Activated naive CD4-positive, alpha-beta T cell treated with anti-CD3 and anti-CD28 coated beads, Interleukin-2, amount 50 U/mL, for 24 hours (primary cell): ENCODE results near the gene APLP1.
A peak's percentile ranks its signal among the peaks of the same experiment; 100 is the strongest.
"Not testable (repeated sequence)": the region's sequence is repeated elsewhere in the genome, so short reads cannot be mapped to it uniquely, and the experiment has no call there.

Experiments used
- H3K27ac Mint-ChIP-seq: one replicate; pipeline ENCODE4 v1.8.0; 2021; ENCODE audit warnings: mild to moderate bottlenecking, mixed read lengths
- H3K27me3 Mint-ChIP-seq: one replicate; pipeline ENCODE4 v1.8.0; 2021; ENCODE audit warnings: mixed read lengths
- H3K36me3 Mint-ChIP-seq: one replicate; pipeline ENCODE4 v1.8.0; 2021; ENCODE audit warnings: mixed read lengths
- H3K4me1 Mint-ChIP-seq: one replicate; pipeline ENCODE4 v1.8.0; 2021; ENCODE audit warnings: mixed read lengths
- H3K4me3 Mint-ChIP-seq: one replicate; pipeline ENCODE4 v1.8.0; 2021; ENCODE audit warnings: mild to moderate bottlenecking, mixed read lengths
- H3K9me3 Mint-ChIP-seq: one replicate; pipeline ENCODE4 v1.8.0; 2021; ENCODE audit warnings: mixed read lengths

The APLP1 gene

DNA sequence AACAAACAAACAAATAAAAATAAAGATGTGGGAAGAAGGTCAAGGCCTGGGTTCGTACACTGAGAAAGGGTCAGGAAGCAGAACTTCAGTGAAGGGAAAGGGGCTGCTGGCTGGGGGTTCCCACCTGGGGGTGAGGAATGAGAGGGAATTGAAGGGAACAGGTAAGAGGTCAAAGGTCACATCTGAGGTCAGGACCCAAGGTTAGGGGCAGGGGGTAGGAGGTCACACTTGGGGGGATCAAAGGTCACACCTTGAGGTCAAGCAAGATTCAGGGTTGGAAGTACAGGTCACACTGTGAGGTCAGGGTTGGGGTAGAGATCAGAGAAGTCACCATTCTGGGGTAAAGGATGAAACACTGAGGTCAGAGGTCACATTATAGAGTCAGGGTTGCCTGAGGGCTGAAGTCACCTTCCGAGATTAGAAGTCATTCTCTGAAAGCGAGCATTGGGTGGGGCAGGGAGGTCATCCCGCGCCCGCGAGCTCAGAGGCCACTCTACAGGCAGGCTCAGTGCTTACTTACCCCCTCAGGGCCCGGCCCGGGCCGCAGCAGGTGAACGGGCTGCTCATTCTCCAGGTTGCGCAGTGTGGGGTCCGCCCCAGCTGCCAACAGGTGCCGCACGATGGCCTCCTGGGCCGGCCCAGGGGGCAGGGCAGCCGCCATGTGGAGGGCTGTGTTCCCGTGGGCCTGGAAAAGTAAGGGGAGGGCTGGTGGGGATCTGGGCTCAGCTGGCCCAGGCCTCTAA is 21.2 kb downstream of the APLP1 start:
- Mint-ChIP-seq H3K27ac (no peak overlapping the region), H3K9me3 (no peaks in the 10 kb centered on the region), H3K36me3 (peaks cover 17% of the 10 kb centered on the region)

DNA sequence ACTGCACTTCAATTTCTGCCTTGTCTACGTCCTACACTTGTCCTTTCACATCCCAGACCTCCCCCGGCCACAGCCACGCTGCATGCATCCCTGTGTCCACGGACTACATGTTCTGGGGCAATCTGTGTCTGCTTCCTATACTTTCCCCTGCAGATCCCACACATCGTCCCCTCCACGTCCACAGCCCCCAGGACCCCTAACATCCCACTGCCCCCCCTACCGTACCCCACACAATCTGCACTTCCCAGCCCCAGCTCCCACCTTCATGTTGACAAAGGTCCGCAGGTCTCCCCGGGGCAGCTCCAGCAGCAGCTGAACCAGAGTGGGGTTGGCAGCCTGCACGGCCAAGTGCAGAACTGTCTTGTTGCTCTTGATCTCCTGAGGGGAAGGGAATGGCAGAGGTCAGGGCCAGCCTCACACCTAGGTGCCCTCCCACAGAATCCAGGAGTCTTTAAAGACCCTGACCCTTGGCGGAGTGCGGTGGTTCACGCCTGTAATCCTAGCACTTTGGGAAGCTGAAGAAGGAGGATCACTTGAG is 21.8 kb downstream of the APLP1 start:
- peak overlapping the region; percentile 74 for H3K27ac Mint-ChIP-seq
- no peak overlapping the region for H3K4me3 Mint-ChIP-seq
- peaks cover 15% of the 10 kb centered on the region for H3K4me1 Mint-ChIP-seq
- H3K9me3 Mint-ChIP-seq: no peaks in the 10 kb centered on the region
- H3K27me3 Mint-ChIP-seq: no peaks in the 10 kb centered on the region
- H3K36me3 Mint-ChIP-seq: peaks cover 17% of the 10 kb centered on the region

More for the DNA sequence above, 21.2 kb downstream of the APLP1 start:
- Mint-ChIP-seq H3K4me3 (no peak overlapping the region), H3K4me1 (peaks cover 15% of the 10 kb centered on the region), H3K27me3 (no peaks in the 10 kb centered on the region)

DNA sequence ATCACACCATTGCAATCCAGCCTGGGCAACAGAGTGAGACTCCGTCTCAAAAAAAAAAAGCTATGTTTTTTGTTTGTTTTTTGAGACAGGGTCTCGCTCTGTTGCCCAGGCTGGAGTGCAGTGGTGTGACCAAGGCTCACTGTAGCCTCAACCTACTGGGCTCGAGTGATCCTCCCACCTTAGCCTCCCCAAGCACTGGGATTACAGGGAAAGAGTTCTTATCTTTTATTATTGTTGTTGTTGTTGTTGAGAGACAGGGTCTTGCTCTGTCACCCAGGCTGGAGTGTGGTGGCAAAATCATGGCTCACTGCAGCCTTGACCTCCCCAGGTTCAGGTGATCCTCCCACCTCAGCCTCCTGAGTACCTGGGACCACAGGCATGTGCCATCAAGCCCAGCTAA is 23.4 kb downstream of the APLP1 start:
- H3K4me3 Mint-ChIP-seq: not testable (repeated sequence)

DNA sequence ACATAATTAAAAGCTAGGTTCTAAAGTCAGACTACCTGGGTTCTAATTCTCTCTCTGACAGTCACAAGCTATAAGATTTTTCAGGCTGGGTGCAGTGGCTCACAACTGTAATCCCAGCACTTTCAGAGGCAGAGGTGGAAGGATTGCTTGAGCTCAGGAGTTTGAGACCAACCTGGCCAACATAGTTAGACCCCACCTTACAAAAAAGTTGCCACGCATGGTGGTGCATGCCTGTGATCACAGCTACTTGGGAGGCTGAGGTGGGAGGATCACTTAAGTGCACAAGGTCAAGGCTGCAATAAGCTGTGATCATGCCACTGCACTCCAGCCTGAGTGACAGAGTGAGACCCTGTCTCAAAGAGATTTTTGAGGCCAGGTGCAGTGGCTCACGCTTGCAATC is 26.0 kb downstream of the APLP1 start:
- H3K36me3 Mint-ChIP-seq: peaks cover 15% of the 10 kb centered on the region
- H3K4me3 Mint-ChIP-seq: peak overlapping the region; percentile 49
- H3K27me3 Mint-ChIP-seq: no peaks in the 10 kb centered on the region
- no peaks in the 10 kb centered on the region for H3K9me3 Mint-ChIP-seq
- H3K4me1 Mint-ChIP-seq: peaks cover 27% of the 10 kb centered on the region
- no peak overlapping the region for H3K27ac Mint-ChIP-seq

More for the DNA sequence above, 23.4 kb downstream of the APLP1 start:
- H3K27ac Mint-ChIP-seq, H3K9me3 Mint-ChIP-seq, H3K27me3 Mint-ChIP-seq: not testable (repeated sequence)
- peaks cover 20% of the 10 kb centered on the region for H3K36me3 Mint-ChIP-seq
- peaks cover 22% of the 10 kb centered on the region for H3K4me1 Mint-ChIP-seq

DNA sequence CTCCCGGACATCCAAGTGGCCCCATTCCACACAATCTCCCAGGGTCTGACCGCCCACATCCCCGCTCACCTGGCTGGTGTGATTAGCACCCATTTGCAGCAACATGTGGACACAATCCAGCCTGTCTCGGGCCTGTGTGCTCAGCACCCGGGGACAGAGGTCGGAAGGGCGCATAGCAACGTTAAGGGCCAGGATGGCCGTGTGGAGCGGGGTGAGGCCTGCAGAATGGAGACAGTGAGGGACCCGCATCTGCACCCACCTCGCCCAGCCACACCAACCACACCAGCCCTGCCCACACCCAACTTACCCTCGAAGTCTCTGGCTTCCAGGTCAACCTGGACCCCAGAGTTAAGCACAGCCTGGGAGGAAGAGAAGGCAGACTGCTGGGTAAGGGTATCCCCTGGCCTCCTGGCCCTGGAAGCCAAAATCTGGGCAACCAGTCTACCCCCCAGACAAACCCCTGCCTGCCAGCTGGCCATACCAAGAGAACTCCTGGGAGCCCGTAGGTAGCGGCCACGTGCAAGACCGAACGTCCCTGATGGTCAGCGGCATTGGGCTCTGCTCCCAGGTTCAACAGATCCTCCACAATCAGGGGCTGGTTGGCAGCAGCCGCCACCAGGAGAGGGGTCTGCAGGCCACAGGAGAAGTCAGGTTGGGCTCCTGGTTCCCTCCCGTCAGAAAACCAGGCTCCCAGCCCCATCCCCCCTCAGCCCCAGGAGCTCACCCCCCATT is 27.7 kb downstream of the APLP1 start:
- Mint-ChIP-seq H3K27ac (peak overlapping the region; percentile 84), H3K9me3 (no peaks in the 10 kb centered on the region), H3K36me3 (peaks cover 11% of the 10 kb centered on the region), H3K27me3 (no peaks in the 10 kb centered on the region), H3K4me3 (peak overlapping the region; percentile 90), H3K4me1 (peaks cover 27% of the 10 kb centered on the region)

DNA sequence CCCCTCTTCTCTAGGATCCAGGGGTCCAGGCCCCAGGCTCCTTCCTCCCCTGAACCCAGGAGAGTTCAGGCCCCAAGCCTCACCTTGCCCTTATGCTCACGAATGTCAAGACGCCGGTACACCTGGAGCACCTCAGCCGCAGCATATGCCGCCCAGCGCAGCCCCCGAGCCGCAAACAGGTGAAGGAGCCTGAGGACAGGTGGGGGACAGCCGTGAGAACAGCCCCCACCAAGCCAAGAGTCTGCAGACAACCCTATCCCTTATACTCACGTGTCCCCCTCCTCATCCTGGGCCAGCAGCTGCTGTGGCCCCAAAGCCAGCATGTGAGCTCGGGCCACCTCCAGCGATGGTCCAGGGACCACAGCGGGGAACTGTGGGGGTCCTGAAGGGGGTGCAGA is 28.3 kb downstream of the APLP1 start:
- peaks cover 28% of the 10 kb centered on the region for H3K4me1 Mint-ChIP-seq
- H3K27me3 Mint-ChIP-seq: no peaks in the 10 kb centered on the region
- no peaks in the 10 kb centered on the region for H3K9me3 Mint-ChIP-seq
- no peak overlapping the region for H3K27ac Mint-ChIP-seq
- peak overlapping the region; percentile 90 for H3K4me3 Mint-ChIP-seq
- peaks cover 11% of the 10 kb centered on the region for H3K36me3 Mint-ChIP-seq

DNA sequence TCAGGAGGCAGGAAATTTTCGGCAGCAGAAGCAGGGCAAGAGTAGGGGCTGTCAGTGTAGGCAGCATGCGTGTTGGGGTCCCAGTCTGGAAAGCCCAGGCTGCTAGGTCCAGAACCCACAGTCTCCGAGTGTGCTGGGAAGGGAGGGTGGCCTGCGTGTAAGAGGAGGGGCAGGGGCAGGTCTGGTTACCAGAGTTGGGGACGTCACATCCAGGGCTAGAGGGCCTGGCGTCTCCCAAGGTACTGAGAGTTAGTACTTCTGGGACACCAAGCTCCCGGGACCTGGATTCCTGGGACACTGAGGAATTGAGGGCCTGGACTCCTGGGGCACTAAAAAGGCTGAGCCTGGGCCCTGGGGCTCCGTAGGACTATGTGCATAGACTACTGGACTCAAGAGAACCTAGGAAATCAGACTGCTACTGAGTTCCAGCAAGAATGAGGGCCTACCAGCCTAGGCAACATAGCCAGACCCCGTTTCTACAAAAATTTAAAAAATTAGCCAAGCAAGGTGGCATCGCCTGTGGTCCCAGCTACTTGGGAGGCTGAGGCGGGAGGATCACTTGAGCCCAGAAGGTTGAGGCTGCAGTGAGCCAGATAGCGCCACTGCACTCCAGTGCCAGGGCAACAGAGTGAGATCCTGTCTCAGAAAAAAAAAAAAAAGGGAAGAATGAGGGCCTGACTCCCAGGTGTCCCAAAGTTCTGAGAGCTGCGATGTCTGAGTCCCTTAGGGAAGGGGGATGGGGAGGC is 29.5 kb downstream of the APLP1 start:
- Mint-ChIP-seq H3K36me3 (peaks cover 7% of the 10 kb centered on the region), H3K27ac (peak overlapping the region; percentile 51), H3K4me1 (peaks cover 35% of the 10 kb centered on the region)

DNA sequence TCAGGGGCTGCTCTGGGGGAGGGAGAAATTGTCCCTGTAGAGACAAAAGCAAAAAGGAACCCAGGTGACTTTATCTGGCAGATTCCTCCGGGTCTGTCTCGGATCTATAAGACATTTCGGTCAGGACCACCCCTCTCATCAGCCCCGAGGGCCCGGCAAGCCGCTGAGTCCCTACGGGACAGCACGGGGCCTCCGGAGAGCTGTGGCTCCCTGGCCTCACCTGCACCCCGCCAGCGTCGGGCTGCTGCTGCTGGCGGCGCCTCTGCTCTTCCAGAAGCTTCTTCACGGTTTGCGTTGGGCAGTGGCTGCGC is 30.1 kb downstream of the APLP1 start:
- Mint-ChIP-seq H3K27me3 (no peaks in the 10 kb centered on the region), H3K4me3 (peak overlapping the region; percentile 90), H3K9me3 (no peaks in the 10 kb centered on the region), H3K36me3 (peaks cover 7% of the 10 kb centered on the region), H3K27ac (peak overlapping the region; percentile 88), H3K4me1 (peaks cover 37% of the 10 kb centered on the region)

More for the DNA sequence above, 29.5 kb downstream of the APLP1 start:
- no peaks in the 10 kb centered on the region for H3K27me3 Mint-ChIP-seq
- H3K9me3 Mint-ChIP-seq: no peaks in the 10 kb centered on the region
- H3K4me3 Mint-ChIP-seq: peak overlapping the region; percentile 90

DNA sequence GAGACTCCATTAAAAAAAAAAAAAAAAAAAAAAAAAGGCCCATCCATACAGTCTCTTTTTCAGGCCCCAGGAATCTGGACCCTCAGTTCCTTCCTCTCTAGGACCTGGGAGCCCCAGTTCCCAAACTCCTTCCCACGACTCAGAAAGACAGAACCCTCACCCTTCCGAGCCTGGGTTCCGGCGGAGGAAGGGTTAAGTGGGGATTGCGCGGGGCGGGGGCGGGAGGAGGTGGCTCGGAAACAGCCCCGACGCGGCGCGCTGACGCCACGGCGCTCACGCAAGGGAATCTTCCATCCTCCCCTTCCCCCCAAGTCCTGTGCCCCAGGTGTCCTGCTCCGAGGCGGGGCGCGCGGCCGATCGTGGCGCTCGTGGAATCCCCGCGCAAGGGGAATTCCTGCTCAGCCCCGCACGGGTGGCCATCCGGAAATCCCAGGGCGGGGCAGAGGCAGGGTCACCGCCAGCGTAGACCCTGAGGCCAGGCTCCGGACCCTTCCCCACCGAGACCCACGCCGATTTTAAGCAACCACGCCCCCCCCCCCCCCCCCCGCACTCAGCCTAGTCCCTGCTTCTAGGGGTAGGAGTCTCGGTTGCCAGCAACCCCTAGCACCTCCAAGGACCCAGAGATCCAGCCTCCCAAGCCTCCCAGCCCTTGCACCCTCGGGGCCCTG is 31.3 kb downstream of the APLP1 start:
- Mint-ChIP-seq H3K36me3 (peaks cover 7% of the 10 kb centered on the region), H3K27ac (peak overlapping the region; percentile 88), H3K27me3 (no peaks in the 10 kb centered on the region), H3K4me1 (peaks cover 46% of the 10 kb centered on the region), H3K4me3 (peak overlapping the region; percentile 90), H3K9me3 (no peaks in the 10 kb centered on the region)

DNA sequence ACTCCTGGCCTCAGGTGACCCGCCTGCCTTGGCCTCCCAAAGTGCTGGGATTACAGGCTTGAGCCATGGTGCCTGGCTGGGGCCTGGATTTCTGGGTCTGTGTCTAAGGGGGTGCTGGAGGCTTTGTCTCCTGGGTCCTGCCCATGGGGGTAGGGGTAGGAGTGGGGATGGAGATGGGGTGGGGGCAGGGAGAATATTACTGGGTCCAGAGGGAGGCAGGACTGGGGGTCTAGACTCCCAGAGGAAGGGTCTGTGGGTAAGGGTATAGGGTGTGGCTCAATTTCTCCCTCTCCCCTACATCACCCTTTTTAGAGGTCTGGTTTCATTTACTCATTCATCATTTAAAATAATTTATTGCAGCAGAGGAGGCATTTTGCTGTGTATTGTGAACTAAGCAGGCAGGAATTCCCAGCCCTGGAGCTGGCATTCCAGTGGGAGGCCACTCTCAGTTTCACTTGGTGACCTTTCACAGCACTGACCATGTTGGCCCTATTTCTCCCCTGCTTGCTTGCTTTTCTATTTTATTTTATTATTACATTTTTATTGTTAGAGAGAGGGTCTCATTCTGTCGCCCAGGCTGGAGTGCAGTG is 32.8 kb downstream of the APLP1 start:
- Mint-ChIP-seq H3K4me3 (peak overlapping the region; percentile 90), H3K9me3 (no peaks in the 10 kb centered on the region), H3K4me1 (peaks cover 45% of the 10 kb centered on the region), H3K27ac (peak overlapping the region; percentile 46), H3K36me3 (peaks cover 4% of the 10 kb centered on the region), H3K27me3 (no peaks in the 10 kb centered on the region)

DNA sequence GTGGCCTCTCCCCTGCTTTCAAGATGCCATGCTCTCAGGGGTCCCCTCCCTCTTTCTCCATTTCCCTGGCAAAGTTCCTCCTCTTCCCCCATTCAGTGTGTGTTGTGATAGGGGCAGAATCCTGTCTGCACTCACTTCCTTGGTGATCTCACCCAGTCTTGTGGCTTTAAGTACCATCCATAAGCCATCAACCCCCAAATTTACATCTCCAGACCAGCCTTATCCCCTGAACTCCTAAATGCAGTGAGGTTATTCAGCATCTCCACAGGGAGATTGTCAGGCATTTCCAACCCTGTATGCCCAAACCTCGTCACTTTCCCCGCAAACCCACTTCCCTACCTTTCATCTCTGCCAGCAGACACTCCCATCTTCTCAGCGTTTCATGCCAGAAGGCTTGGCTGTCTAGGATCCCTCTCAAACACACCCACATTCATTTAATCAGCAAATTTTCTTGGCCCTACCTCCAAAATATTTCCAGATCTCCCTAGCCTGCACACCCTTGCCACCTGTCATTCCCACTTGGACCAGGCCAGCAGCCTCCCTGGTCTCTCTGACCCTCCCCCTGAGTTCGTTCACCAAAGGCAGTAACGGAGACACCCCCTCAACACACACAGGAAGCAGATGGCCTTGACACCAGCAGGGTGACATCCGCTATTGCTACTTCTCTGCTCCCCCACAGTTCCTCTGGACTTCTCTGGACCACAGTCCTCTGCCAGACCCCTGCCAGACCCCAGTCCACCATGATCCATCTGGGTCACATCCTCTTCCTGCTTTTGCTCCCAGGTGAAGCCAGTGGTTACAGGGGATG is 33.7 kb downstream of the APLP1 start, which contains the start of gene HCST:
Gene HCST (plus strand): TSS at position 676 of the 808 bp plus-strand sequence. CDS start 65 bp downstream, at position 741.
- Mint-ChIP-seq H3K4me1 (peaks cover 49% of the 10 kb centered on the region), H3K4me3 (peak within 1 kb of the TSS; percentile 90), H3K27me3 (no peaks in the 10 kb centered on the region), H3K9me3 (no peaks in the 10 kb centered on the region), H3K36me3 (peaks cover 4% of the 10 kb centered on the region), H3K27ac (peak within 1 kb of the TSS; percentile 85)

DNA sequence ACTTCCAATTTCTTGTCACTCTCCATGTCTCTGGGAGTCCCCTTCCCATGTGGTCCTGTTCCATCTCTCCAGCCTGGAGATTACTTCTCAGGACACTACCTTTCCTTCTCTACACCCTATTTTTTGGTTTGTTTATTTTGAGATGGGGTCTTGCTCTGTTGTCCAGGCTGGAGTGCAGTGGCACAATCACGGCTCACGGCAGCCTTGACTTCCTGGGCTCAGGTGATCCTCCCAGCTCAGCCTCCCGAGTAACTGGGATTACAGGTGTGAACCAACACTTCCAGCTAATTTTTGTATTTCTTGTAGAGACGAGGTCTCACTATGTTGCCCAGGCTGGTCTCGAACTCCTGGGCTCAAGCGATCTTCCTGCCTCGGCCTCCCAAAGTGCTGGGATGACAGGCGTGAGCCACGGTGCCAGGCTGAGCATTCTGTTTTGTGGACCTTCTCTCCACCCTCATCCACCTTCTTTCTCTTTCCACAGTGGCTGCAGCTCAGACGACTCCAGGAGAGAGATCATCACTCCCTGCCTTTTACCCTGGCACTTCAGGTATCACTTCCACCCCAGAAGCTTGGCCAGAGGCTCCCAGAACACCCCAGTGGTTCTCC is 34.6 kb downstream of the APLP1 start:
- Mint-ChIP-seq H3K27ac (peak overlapping the region; percentile 85), H3K27me3 (no peaks in the 10 kb centered on the region), H3K4me1 (peaks cover 45% of the 10 kb centered on the region), H3K9me3 (no peaks in the 10 kb centered on the region), H3K36me3 (no peaks in the 10 kb centered on the region), H3K4me3 (peak overlapping the region; percentile 90)

DNA sequence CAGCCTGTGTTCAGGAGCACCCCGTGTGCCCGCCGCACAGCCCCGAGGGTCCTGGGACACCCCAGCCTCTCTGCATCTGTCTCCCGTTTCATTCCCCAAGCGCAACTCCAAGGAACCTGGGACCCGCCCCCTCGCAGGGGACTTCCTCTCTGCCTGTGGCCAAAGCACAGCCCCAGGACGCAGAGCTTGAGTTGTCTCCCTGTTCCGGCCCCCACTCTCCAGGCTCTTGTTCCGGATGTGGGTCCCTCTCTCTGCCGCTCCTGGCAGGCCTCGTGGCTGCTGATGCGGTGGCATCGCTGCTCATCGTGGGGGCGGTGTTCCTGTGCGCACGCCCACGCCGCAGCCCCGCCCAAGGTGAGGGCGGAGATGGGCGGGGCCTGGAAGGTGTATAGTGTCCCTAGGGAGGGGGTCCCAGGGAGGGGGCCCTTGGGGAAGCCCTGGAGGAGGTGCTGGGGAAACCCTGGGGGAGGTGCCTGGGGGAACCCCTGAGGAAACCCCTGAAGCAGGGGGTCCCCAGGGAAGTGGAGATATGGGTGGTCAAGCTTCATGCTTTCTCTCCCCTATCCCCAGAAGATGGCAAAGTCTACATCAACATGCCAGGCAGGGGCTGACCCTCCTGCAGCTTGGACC is 35.3 kb downstream of the APLP1 start:
- peak overlapping the region; percentile 90 for H3K4me3 Mint-ChIP-seq
- no peaks in the 10 kb centered on the region for H3K27me3 Mint-ChIP-seq
- H3K4me1 Mint-ChIP-seq: peaks cover 44% of the 10 kb centered on the region
- H3K9me3 Mint-ChIP-seq: no peaks in the 10 kb centered on the region
- H3K36me3 Mint-ChIP-seq: no peaks in the 10 kb centered on the region
- H3K27ac Mint-ChIP-seq: peak overlapping the region; percentile 85
